Measurements from ENCODE around the gene HPX.

The HPX gene

DNA sequence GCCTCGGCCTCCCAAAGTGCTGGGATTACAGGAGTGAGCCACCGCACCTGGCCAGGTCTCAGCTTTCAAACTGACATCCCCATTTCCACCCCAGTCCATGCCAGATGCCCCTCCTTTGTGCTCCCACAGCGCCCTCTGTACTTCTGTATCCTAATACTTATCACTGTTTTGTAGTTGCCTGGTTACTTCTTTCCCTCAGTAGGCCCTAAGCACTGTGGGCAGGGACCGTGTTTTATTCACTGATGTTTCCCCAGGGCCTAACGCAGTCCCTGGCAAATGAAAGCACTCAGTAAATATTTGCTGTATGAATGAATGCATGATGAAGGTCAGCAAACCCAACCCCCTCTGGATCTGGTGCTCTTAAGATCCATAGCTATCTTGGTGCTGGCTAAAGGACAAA, 35.1 kb upstream of the HPX start:
- no peak for DNase-seq (ENCODE audit: insufficient read length, low spot score)
- no peak for FAIRE-seq
- TF ChIP-seq, protein P1, sequence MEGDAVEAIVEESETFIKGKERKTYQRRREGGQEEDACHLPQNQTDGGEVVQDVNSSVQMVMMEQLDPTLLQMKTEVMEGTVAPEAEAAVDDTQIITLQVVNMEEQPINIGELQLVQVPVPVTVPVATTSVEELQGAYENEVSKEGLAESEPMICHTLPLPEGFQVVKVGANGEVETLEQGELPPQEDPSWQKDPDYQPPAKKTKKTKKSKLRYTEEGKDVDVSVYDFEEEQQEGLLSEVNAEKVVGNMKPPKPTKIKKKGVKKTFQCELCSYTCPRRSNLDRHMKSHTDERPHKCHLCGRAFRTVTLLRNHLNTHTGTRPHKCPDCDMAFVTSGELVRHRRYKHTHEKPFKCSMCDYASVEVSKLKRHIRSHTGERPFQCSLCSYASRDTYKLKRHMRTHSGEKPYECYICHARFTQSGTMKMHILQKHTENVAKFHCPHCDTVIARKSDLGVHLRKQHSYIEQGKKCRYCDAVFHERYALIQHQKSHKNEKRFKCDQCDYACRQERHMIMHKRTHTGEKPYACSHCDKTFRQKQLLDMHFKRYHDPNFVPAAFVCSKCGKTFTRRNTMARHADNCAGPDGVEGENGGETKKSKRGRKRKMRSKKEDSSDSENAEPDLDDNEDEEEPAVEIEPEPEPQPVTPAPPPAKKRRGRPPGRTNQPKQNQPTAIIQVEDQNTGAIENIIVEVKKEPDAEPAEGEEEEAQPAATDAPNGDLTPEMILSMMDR (IDR thresholded peaks at IDR 0.05; ENCODE audit: insufficient read depth, missing control alignments): no peak

DNA sequence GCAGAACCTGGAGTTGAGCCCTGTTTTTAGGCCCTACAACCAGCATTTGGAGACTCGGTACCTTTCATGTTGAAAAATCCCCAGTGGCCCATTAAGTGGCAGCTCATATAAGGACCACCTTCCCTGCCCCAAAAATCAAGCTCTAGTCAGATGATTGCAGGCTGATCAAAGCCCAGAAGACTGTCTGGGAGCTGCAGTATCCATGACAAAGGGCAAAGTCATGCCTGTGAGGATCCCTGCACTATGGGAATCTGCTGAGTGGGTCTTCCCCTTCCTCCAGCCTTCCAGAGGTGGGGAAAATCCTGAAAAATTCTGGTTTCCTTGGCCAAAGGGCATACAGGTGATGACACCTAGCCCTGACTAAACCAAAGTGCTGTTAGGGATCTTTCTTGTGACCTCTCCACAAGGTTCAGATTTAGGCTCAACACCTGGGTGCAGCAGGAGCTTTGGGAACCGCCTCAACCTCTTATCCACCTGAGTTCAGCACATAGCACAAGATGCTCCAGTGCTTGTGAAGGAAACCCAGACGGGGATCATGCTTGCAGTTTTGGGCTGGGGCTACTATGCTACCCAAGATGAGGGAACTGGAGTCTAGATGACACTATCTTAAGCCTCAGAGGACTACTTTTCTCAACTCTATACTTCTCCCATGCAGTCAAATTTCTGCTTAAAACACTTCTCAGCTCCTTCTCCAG, 34.2 kb upstream of the HPX start:
- DNase-seq (ENCODE audit: insufficient read length, low spot score) (no peak), FAIRE-seq (no peak)
- TF ChIP-seq, protein P1 (IDR thresholded peaks at IDR 0.05; ENCODE audit: insufficient read depth, missing control alignments): no peak

DNA sequence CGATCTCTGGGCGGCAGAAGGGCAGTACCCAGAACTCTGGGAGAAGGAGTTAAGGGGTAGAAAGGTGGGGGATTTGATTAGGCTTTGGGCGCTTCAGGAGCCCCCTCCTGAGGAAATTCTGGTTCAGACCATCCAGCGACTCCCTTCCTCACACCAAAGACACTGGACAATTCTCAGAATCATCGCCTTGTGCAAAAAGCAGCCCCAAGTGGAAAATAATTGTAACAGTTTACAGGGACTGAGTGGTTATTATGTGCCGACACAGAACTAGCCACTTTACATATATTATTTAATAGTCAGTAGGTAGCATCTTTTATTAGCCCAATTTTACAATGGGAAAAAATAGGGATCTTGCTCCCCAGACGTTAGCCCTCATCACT, 33.6 kb upstream of the HPX start:
- TF ChIP-seq, protein P1 (IDR thresholded peaks at IDR 0.05; ENCODE audit: insufficient read depth, missing control alignments): no peak
- FAIRE-seq: no peak
- no peak for DNase-seq (ENCODE audit: insufficient read length, low spot score)

DNA sequence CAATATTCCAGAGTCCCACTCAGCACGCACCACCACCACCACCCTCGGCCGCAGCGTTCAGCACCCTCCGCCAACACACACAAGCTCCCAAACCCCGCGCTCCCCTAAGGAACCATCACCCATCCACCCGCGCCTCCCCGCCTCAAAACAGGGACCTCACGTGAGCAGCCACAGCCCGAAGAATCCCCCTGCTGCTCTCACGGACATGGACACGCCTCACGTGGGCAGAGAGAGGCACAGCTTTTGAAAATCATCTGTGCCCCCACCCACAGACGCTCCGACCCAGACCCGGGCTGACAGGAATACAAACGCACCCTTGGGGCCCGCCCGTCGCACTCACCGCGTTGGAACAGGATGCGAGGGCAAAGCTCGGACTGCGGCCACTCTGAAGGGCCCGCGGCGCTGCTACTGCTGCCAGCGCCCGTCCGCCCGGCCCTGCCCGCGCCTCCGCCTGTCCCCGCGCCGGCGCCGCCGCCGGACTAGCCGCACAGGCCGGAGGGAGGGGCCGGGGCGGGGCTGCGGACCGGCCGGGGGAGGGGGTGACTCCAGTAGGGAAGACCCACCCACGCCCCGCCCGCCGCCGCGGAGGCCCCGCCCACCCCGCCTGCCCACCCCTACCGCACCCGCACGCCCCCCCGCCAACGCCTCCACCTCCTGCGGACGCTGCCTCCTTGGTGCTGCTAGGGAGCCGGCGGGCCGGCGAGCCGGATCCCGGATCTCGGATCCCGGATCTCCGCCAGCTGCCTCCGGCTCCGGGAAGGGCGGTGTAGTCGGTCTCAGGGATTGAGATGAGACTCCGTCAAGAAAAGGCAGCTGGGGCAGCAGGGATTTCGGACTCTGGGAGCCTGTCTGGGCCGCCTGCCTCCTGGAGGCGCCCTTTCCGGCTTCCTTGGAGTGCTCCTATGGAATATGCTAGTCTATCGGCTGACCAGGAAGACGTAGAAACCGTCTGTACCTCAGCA, 32.9 kb upstream of the HPX start, which contains the start of gene TRIM3:
TSS of gene TRIM3 (minus strand) at position 491 of the 962 bp plus-strand sequence. CDS start 8,246 bp downstream, outside the sequence.
- DNase-seq (ENCODE audit: insufficient read length, low spot score) (peak; percentile 76), FAIRE-seq (no peak)
- TF ChIP-seq, protein P1 (IDR thresholded peaks at IDR 0.05; ENCODE audit: insufficient read depth, missing control alignments): peak; percentile 22

DNA sequence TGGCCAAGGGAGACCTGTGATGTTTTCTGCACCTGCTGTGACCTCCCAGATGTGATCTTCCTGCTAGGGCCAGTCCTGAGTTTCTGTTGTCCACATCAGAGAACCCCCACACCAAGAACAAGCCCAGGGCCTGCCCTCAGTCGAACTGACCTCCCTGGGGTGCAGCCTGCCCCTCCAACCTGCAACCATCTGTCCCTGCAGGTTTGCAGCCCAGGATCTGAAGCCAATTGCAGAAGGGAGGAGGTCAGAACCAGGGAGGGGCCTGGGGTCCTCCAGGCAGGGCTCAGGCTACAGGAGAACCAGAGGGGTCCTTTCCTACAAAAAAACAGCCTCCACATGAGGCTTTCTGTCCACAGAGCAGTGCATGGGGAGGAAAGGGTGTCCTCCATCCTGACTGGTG, 32.1 kb upstream of the HPX start:
- DNase-seq (ENCODE audit: insufficient read length, low spot score): no peak
- FAIRE-seq: no peak
- TF ChIP-seq, protein P1 (IDR thresholded peaks at IDR 0.05; ENCODE audit: insufficient read depth, missing control alignments): no peak

DNA sequence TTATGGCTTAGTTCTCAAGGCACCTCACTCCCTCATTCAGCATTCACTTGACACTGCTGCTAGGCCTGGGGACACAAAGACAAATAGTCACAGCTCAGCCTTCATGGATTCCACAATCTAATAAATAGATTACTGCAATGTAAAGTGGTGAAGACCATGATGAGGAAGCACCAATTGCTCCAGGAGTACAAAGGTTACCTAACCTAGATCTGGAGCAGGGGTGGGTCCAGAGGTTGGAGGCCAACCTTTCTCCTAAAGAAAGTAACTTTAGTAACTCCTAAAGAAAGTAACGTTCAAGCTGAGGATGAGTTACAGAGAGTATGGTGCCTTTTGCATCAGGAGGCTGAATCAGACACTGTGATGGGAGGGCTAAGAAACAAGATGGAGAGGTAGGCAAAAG, 28.8 kb upstream of the HPX start:
- DNase-seq (ENCODE audit: insufficient read length, low spot score) (no peak), FAIRE-seq (no peak)
- TF ChIP-seq, protein P1 (IDR thresholded peaks at IDR 0.05; ENCODE audit: insufficient read depth, missing control alignments): no peak

All from D721Med (cell line).